Activated naive CD8-positive, alpha-beta T cell (primary cell): ENCODE results near the gene SPATS2.
A peak's percentile ranks its signal among the peaks of the same experiment; 100 is the strongest.

Source experiments
- H3K27ac Mint-ChIP-seq: one replicate; pipeline ENCODE4 v1.8.0; 2021; ENCODE audit warnings: mixed read lengths
- H3K27me3 Mint-ChIP-seq: one replicate; pipeline ENCODE4 v1.8.0; 2021; ENCODE audit warnings: mixed read lengths
- H3K36me3 Mint-ChIP-seq: one replicate; pipeline ENCODE4 v1.8.0; 2021; ENCODE audit warnings: mixed read lengths
- H3K4me1 Mint-ChIP-seq: one replicate; pipeline ENCODE4 v1.8.0; 2021; ENCODE audit warnings: low read depth, mixed read lengths
- H3K4me3 Mint-ChIP-seq: one replicate; pipeline ENCODE4 v1.8.0; 2021; ENCODE audit warnings: mild to moderate bottlenecking, mixed read lengths
- H3K9me3 Mint-ChIP-seq: one replicate; pipeline ENCODE4 v1.8.0; 2021; ENCODE audit warnings: low read depth, mixed read lengths

Gene SPATS2

DNA sequence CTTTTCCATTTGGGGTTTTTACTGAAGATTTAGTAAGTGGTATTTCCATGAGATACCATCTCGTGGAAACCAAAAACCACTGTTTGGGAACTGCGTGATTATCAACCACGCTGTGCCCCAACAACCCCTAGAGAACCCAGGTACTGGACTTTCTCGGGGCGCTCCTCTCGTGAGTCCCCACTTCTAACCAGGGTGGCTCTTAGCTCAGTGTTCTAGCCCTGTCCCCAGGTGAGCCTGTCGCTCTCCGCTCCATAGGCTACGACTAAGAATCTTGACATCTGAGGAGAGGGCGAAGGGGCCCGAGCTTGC, 200.0 kb downstream of the SPATS2 start:
- Mint-ChIP-seq H3K27me3 (no peaks in the 10 kb centered on the region), H3K4me3 (peak overlapping the region; percentile 97), H3K36me3 (no peaks in the 10 kb centered on the region), H3K27ac (peak overlapping the region; percentile 99), H3K4me1 (peaks cover 55% of the 10 kb centered on the region), H3K9me3 (no peaks in the 10 kb centered on the region)

DNA sequence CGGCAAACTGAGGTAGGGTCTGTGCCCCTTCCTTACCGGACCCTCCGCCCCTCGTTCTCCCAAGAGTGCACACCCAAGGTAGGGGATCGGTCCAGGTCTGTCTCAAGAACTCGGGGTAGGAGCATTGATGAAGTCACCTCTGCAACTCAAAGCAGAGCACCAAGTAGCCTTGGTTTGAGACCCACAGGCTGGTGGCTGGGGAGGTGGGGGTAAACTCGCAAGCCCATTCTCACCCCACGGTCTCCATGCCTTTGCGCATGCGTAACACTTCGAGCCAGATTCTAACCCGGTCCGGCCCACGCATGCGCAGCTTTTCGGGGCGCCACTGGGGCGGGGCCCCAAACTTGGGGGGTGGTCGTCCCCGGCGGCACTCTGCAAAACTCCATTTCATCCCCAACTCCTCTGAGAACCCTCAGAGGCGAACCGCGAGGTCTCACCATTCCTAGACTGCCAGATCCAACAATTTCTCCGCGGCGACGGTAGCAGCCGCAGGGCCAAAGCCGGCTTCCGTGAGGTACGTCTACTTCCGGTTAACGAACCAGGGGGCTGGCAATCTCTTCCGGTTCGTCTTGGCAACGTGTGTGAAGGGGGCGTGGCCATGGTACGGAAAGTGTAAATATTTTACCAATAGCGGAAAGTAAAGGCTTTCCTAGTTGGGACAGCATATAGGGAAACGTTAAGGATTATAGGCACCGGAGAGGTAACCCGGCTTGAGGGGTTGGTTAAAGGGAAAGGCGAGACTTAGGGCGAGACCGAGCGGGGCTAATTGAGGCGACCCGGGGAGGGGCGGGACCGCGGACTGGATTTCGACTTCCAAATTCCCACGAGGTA, 200.6 kb downstream of the SPATS2 start, which contains the start of gene MCRS1:
Gene MCRS1 (minus strand): TSS at position 532 of the 831 bp plus-strand sequence. CDS start 1,411 bp downstream, outside the sequence.
- Mint-ChIP-seq H3K4me3 (peak within 1 kb of the TSS; percentile 97), H3K27ac (peak within 1 kb of the TSS; percentile 99), H3K9me3 (no peaks in the 10 kb centered on the region), H3K4me1 (peaks cover 55% of the 10 kb centered on the region), H3K27me3 (no peaks in the 10 kb centered on the region), H3K36me3 (no peaks in the 10 kb centered on the region)

DNA sequence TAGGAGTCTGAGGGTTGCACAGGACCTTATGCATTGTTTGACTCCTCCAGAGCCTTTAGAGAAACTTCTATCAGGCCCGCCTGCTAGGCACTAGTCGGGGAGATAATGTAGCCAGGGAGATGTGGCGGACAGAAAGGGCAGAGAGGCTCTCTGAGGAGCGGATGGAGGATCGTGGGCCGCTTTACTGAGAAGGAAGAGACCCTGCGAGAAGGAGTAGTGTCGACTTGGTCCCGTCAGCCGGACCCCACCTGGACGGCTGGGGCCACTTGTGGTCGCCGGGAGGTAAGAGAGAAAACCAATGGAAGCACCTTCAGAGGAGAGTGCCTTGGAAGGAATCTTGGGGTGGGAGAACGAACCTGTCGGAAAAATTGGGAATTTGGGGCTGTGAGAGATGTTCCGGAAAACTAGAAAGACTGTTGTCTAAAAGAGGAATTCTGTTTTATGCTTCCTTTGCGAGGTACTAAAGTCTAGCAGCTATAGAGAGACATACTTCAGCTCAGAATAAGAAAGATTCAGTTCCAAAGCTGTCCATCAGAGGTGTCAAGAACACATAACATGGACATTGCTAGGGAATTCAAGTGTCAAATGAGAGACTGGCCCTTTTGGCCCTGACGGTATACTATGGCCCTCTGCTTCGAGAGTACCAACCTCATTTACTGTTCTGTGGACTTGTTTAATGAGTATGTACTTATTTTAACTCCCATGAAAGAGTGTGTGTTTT, 201.3 kb downstream of the SPATS2 start:
- no peaks in the 10 kb centered on the region for H3K27me3 Mint-ChIP-seq
- peak overlapping the region; percentile 97 for H3K4me3 Mint-ChIP-seq
- peak overlapping the region; percentile 99 for H3K27ac Mint-ChIP-seq
- H3K36me3 Mint-ChIP-seq: no peaks in the 10 kb centered on the region
- H3K9me3 Mint-ChIP-seq: no peaks in the 10 kb centered on the region
- H3K4me1 Mint-ChIP-seq: peaks cover 55% of the 10 kb centered on the region
